Lung (tissue), 12 donors: ENCODE data around the gene ZNF765. TPM values are rescaled to one million over a fixed set of nuclear protein-coding genes. Genes with fewer than 3 reads are reported as not detected.
A peak's percentile ranks its signal among the peaks of the same experiment; 100 is the strongest.
"Not testable (repeated sequence)": the region's sequence is repeated elsewhere in the genome, so short reads cannot be mapped to it uniquely, and the experiment has no call there.

ENCODE experiments used
- ATAC-seq: fragments of 200-7000 bp; cut with Tn5 transposase; one replicate; pipeline ENCODE4 v1.9.1; 2020; ENCODE audit warnings: moderate number of reproducible peaks; ENCODE audit not compliant: insufficient read depth, low FRiP score
- DNase-seq, 3 donors: peaks; one replicate each; pipeline ENCODE4 v3.0.0-alpha.2; 2013 to 2017
- H3K27ac ChIP-seq, 2 donors: one replicate each; pipeline ENCODE4 v1.5.1; 2013; ENCODE audit warnings: mild to moderate bottlenecking in 2 of 2, moderate library complexity in 2 of 2, control low read depth in 1 of 2, inconsistent platforms in 1 of 2, low read depth in 1 of 2, low read length in 1 of 2
- H3K27me3 ChIP-seq, 3 donors: one replicate each; pipeline ENCODE4 v1.5.1; 2013; ENCODE audit warnings: low read length in 2 of 3; ENCODE audit not compliant: control insufficient read depth in 3 of 3, insufficient read depth in 3 of 3
- H3K36me3 ChIP-seq, 4 donors: one replicate each; pipeline ENCODE4 v1.5.1; 2013; ENCODE audit warnings: low read length in 4 of 4, mild to moderate bottlenecking in 1 of 4, moderate library complexity in 1 of 4; ENCODE audit not compliant: control insufficient read depth in 4 of 4, insufficient read depth in 4 of 4
- H3K4me1 ChIP-seq, 5 donors: one replicate each; pipeline ENCODE4 v1.5.1; 2013; ENCODE audit warnings: low read length in 5 of 5, mild to moderate bottlenecking in 2 of 5, moderate library complexity in 1 of 5; ENCODE audit not compliant: control insufficient read depth in 5 of 5, insufficient read depth in 5 of 5
- H3K4me3 ChIP-seq: one replicate; pipeline ENCODE4 v1.5.1; 2013; ENCODE audit warnings: mild to moderate bottlenecking, control low read depth, moderate library complexity
- H3K9ac ChIP-seq, 2 donors: one replicate each; pipeline ENCODE4 v1.5.1; 2013; ENCODE audit warnings: low read length in 2 of 2, control low read depth in 1 of 2; ENCODE audit not compliant: insufficient read depth in 1 of 2
- H3K9me3 ChIP-seq, 4 donors: one replicate each; pipeline ENCODE4 v1.5.1; 2013; ENCODE audit warnings: low read length in 3 of 4, mild to moderate bottlenecking in 1 of 4, moderate library complexity in 1 of 4; ENCODE audit not compliant: control insufficient read depth in 4 of 4, insufficient read depth in 3 of 4
- WGBS, 2 donors: extraction: QIAGEN DNeasy Blood & Tissue Kit; methylation state at CpG; one replicate each; pipeline ENCODE4 v1.1.7; 2013; 5-methylcytosine and 5-hydroxymethylcytosine counted together
- polyA plus RNA-seq, 2 donors: library from polyadenylated mRNA; stranded (reverse); fragments of 200-250 nt; gene quantifications; one replicate each; pipeline ENCODE4 v1.2.1, GENCODE V29; 2013
- total RNA-seq, 2 donors: library from RNA; depleted of rRNA in 1 of 2; stranded (reverse); fragments of >200 nt in 1 of 2; gene quantifications; one replicate each; pipeline ENCODE4 v1.2.1, GENCODE V29; 2014 to 2021
- TF ChIP-seq, protein P1 (sequence below): IDR thresholded peaks from 2 replicates; pipeline ENCODE4 v1.5.1; 2012; ENCODE audit warnings: mild to moderate bottlenecking; ENCODE audit errors: control extremely low read depth, extremely low read depth
- donor health status: control.
- donor health status: control.
- donor health status: Bipolar disorder and iron deficiency.
- donor health status: healthy.
- donor health status: DM: yes; HTN: yes; CAD: no.

The ZNF765 gene
- total and polyA plus RNA-seq, 4 donors, result 3.6 to 11.3 (median 6.4) TPM

DNA sequence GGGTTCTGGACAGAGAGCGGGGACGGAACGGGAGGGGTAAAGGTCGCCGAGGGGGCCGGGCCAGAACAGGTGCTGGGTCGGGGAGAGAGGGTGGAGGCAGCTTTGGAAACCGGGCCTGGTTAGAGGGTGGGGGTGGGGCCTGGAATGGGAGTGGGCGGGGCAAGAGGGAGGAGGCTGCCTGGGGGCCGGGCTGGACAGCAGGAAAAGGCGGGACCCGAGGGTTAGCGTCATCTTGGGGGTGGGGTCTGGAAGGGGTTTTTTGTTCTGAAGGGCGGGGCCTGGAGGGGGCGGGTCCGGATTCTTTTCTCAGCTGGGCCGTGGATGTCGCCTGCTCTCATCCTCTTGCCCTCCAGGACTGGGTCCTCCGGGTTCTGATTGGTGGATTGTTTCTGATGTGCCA lies 68.3 kb downstream of the ZNF765 start:
- ATAC-seq (no peak), DNase-seq (peak; percentile 26 to 42 (median 33))
- Histone ChIP-seq H3K27ac (no peak overlapping the region), H3K9ac (no peak overlapping the region), H3K9me3 (peaks cover 0 to 11% (median 0%) of the 10 kb centered on the region in 4 donors), H3K4me1 (peaks cover 0 to 5% (median 0%) of the 10 kb centered on the region in 5 donors), H3K27me3 (no peaks in the 10 kb centered on the region), H3K4me3 (no peak overlapping the region), H3K36me3 (peaks cover 0 to 2% (median 0%) of the 10 kb centered on the region in 4 donors)
- TF ChIP-seq, protein P1, sequence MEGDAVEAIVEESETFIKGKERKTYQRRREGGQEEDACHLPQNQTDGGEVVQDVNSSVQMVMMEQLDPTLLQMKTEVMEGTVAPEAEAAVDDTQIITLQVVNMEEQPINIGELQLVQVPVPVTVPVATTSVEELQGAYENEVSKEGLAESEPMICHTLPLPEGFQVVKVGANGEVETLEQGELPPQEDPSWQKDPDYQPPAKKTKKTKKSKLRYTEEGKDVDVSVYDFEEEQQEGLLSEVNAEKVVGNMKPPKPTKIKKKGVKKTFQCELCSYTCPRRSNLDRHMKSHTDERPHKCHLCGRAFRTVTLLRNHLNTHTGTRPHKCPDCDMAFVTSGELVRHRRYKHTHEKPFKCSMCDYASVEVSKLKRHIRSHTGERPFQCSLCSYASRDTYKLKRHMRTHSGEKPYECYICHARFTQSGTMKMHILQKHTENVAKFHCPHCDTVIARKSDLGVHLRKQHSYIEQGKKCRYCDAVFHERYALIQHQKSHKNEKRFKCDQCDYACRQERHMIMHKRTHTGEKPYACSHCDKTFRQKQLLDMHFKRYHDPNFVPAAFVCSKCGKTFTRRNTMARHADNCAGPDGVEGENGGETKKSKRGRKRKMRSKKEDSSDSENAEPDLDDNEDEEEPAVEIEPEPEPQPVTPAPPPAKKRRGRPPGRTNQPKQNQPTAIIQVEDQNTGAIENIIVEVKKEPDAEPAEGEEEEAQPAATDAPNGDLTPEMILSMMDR, result no peak
- WGBS, 2 donors, result 16 to 21% methylated on average over 18 to 19 of the region's 19 CpGs

DNA sequence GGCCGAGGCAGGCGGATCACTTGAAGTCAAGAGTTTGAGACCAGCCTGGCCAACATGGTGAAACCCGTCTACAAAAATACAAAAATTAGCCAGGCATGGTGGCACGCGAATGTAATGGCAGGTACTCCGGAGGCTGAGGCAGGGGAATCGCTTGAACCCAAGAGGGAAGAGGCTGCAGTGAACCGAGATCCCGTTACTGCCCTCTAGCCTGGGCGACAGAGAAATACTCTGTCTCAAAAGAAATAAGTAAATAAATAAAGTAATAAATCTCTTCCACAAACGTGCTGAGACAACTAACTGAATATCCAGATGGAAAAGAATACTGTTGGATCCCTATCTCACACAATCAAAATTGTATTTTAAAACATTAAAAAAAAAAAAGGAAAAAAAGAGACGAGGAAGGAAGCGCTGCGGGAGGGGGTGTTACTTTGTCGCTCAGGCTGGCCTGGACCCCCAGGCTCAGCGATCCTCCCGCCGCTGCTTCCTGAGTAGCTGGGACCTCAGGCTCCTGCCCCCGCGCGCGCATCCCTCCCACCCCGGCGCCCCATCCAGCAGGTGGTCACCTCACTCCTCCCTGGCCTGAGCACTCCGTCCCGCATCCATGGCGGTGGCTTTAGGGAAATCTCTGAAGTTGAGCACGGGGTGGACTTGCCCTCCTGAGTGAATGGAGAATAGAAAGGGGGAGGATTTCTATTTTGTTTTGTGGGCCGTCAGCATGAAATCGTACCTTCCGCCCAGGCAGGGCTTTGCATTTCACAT lies 72.0 kb downstream of the ZNF765 start:
- 9 to 10% methylated on average over 31 of the region's 31 CpGs for WGBS, 2 donors
- Histone ChIP-seq H3K9me3 (peaks cover 0 to 7% (median 0%) of the 10 kb centered on the region in 4 donors), H3K9ac (no peak overlapping the region), H3K4me1 (peaks cover 0 to 8% (median 0%) of the 10 kb centered on the region in 5 donors), H3K4me3 (peak overlapping the region; percentile 48), H3K27me3 (no peaks in the 10 kb centered on the region), H3K36me3 (no peaks in the 10 kb centered on the region), H3K27ac (peak overlapping the region in 1 of 2 donors; percentile 40)
- TF ChIP-seq, protein P1, result no peak
- peak in 2 of 3 donors; percentile 13 to 16 for DNase-seq
- peak; percentile 5 for ATAC-seq

DNA sequence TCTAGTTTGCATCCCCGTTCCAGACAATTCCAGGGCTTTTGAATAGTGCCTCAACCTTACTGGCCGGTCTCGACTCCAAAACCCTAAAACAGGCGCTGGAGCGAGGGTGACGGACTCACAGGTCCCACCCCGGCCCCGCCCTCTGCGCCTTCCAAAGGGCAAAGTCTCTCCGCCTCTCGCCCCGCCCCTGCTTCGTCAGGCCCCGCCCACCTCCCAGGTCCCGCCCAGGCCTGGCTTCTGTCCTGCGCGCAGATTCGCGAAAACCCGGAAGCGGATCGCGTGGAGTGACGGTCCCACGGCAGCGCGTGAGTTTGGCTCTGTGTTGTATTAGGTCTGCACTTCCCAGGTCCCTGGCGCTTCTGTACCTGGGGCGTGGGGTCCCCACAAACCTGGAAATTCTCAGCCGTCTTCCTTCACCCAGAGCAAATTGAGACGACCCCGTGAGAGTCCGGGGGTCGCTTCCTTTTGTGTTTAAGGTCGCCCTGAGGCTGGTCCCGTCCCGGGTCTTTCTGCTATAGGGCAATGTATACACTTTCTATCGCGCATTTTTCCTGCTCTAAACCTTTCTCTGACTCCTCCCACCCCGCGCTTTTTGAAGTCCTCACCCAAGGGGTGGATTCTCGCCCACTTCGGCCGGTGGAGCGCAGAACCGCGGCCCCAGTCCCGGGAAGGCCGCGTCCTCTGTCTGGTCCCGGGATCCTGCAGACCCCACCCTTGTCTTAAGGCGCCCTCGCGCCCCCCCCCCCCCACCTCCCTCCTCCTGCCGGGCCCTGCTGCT lies 72.7 kb downstream of the ZNF765 start, which contains the start of gene ZNF813:
Gene ZNF813, plus strand, starts transcription at position 249 of the 778 bp plus-strand sequence. CDS start 16,090 bp downstream, outside the sequence.
- ATAC-seq (peak; percentile 98), DNase-seq (peak; percentile 92 to 93 (median 93))
- H3K4me1 ChIP-seq, result peaks cover 0 to 8% (median 0%) of the 10 kb centered on the region in 5 donors

DNA sequence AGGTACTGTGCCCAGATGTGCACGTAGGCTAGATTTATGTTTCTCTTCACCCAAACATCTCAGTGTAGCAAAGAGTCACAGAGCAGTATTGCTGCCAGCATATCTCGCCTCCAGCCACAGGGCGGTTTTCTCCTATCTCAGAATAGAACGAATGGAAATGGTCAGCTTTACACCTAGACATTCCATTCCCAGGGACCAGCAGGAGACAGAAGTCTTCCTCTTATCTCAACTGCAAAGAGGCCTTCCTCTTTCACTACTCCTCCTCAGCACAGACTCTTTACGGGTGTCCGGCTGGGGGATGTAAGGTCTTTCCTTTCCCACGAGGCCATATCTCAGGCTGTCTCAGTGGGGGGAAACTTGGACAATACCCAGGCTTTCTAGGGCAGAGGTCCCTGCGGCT lies 73.7 kb downstream of the ZNF765 start:
- not testable (repeated sequence) for H3K4me3 ChIP-seq, H3K9ac ChIP-seq, H3K27me3 ChIP-seq, ATAC-seq, H3K4me1 ChIP-seq, H3K9me3 ChIP-seq, H3K27ac ChIP-seq, DNase-seq, H3K36me3 ChIP-seq
- WGBS, 2 donors, result 30 to 39% methylated on average over 8 of the region's 8 CpGs

More for the DNA sequence above, 72.7 kb downstream of the ZNF765 start, which contains the start of gene ZNF813:
- Histone ChIP-seq H3K27me3 (no peaks in the 10 kb centered on the region), H3K4me3 (peak within 1 kb of the TSS; percentile 82), H3K9me3 (peaks cover 0 to 2% (median 0%) of the 10 kb centered on the region in 4 donors), H3K36me3 (no peaks in the 10 kb centered on the region), H3K27ac (peak within 1 kb of the TSS; percentile 78 to 93), H3K9ac (peak within 1 kb of the TSS in 1 of 2 donors; percentile 86)
- WGBS, 2 donors, result 0% methylated on average over 52 to 55 of the region's 55 CpGs
- TF ChIP-seq, protein P1, result no peak
